Kidney (tissue), 14 donors: ENCODE results near the gene OR11H6. TPM values are rescaled to one million over a fixed set of nuclear protein-coding genes. Genes with fewer than 3 reads are reported as not detected.
A peak's percentile ranks its signal among the peaks of the same experiment; 100 is the strongest.
"Not testable (repeated sequence)": the region's sequence is repeated elsewhere in the genome, so short reads cannot be mapped to it uniquely, and the experiment has no call there.

ENCODE experiments used
- DNase-seq, 5 donors: peaks; one replicate each; pipeline ENCODE4 v3.0.0-alpha.2; 2013 to 2020
- FAIRE-seq: peaks from 2 replicates; lab custom pipeline; 2012; peaks lifted over from hg19 to GRCh38; lab: Jason Lieb, UNC
- H3K27ac ChIP-seq, 2 donors: one replicate each; pipeline ENCODE4 v1.7.0; 2013; ENCODE audit warnings: low read depth in 2 of 2, low read length in 2 of 2, inconsistent platforms in 1 of 2
- H3K27me3 ChIP-seq: one replicate; pipeline ENCODE4 v1.7.1; 2013; ENCODE audit warnings: low read length, inconsistent platforms; ENCODE audit not compliant: control insufficient read depth, insufficient read depth
- H3K36me3 ChIP-seq, 3 donors: one replicate each; pipeline versions ENCODE4 v1.7.0 to v1.7.1; 2013; ENCODE audit warnings: low read length in 3 of 3, control low read depth in 1 of 3, inconsistent platforms in 1 of 3; ENCODE audit not compliant: insufficient read depth in 3 of 3, control insufficient read depth in 2 of 3
- H3K4me1 ChIP-seq, 3 donors: one replicate each; pipeline versions ENCODE4 v1.7.0 to v1.7.1; 2013; ENCODE audit warnings: low read length in 3 of 3, inconsistent platforms in 1 of 3, low read depth in 1 of 3; ENCODE audit not compliant: control insufficient read depth in 2 of 3, insufficient read depth in 2 of 3
- H3K4me3 ChIP-seq, 3 donors: one replicate each; pipeline versions ENCODE4 v1.7.0 to v1.8.1; 2013; ENCODE audit warnings: low read length in 3 of 3, control low read depth in 1 of 3, inconsistent platforms in 1 of 3
- H3K9ac ChIP-seq, 3 donors: one replicate each; pipeline versions ENCODE4 v1.7.0 to v1.7.1; 2013; ENCODE audit warnings: low read length in 3 of 3, control low read depth in 1 of 3, inconsistent platforms in 1 of 3
- H3K9me3 ChIP-seq, 3 donors: one replicate each; pipeline versions ENCODE4 v1.7.0 to v1.7.1; 2013; ENCODE audit warnings: low read length in 3 of 3, control low read depth in 1 of 3, inconsistent platforms in 1 of 3; ENCODE audit not compliant: control insufficient read depth in 2 of 3, insufficient read depth in 1 of 3
- intact Hi-C: fragments of 100-400 bp; cut with DNase I; formaldehyde crosslinking; loops from one replicate; pipeline ENCODE4 v1.11.1; 2022
- polyA plus RNA-seq: library from polyadenylated mRNA; stranded (reverse); fragments of 350-450 nt; fragmentation: Illumina TruSeq; extraction: RNeasy Lipid Tissue Mini Kit (QIAGEN cat#74804); gene quantifications from one replicate; pipeline ENCODE4 v1.2.3, GENCODE V29; 2014; ENCODE audit warnings: low read depth, low replicate concordance; ENCODE audit not compliant: insufficient read depth
- total RNA-seq: library from RNA; stranded (reverse); fragmentation: NEBNext Ultra II Directional; extraction: Animal tissue kit (Norgen Biotek cat#: 25700); gene quantifications from one replicate; pipeline ENCODE4 v1.2.1, GENCODE V29; 2021
- TF ChIP-seq, protein P1 (sequence below): IDR thresholded peaks from 3 replicates; pipeline ENCODE4 v1.5.1; 2012; ENCODE audit warnings: mild to moderate bottlenecking, moderate library complexity, borderline replicate concordance; ENCODE audit not compliant: insufficient read depth; ENCODE audit errors: extremely low read depth
- donor health status: control.
- donor health status: control.
- donor health status: control.
- donor health status: control.
- donor health status: control.
- donor health status: DM: yes; HTN: yes; CAD: no.
- donor health status: Normal renal cell carcinoma (clear cell type).

The OR11H6 gene
- total and polyA plus RNA-seq, 2 donors from 2014 or later, result not detected

DNA sequence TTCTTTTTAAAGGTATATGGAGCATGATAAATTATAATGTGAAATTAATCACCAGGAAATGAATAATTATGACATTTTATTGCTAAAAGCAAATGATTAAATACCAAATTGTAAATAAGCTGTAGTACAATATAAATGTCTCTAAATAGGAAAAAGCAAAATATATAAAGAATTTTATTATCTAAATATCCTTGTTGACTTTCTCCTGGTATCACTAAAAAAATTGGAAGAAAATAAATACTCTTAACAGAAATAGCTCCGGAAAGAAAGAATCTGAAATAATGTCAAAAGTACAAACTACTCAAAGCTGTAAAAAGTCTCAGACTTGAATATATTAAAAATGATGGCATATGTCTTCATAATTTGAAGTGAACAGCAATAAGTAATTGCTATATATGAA lies 5.2 kb downstream of the OR11H6 start, which contains the start of gene OR11H7:
OR11H7 (plus strand) TSS at position 301 of the 400 bp plus-strand sequence.
- no peak within 1 kb of the TSS for H3K9ac ChIP-seq
- TF ChIP-seq, protein P1, sequence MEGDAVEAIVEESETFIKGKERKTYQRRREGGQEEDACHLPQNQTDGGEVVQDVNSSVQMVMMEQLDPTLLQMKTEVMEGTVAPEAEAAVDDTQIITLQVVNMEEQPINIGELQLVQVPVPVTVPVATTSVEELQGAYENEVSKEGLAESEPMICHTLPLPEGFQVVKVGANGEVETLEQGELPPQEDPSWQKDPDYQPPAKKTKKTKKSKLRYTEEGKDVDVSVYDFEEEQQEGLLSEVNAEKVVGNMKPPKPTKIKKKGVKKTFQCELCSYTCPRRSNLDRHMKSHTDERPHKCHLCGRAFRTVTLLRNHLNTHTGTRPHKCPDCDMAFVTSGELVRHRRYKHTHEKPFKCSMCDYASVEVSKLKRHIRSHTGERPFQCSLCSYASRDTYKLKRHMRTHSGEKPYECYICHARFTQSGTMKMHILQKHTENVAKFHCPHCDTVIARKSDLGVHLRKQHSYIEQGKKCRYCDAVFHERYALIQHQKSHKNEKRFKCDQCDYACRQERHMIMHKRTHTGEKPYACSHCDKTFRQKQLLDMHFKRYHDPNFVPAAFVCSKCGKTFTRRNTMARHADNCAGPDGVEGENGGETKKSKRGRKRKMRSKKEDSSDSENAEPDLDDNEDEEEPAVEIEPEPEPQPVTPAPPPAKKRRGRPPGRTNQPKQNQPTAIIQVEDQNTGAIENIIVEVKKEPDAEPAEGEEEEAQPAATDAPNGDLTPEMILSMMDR, result no peak
- FAIRE-seq, result peak; percentile 39

GRCh38 chr14:20235415-20235814 lies 11.9 kb downstream of the OR11H6 start:
- H3K9ac ChIP-seq, H3K9me3 ChIP-seq, H3K4me3 ChIP-seq, FAIRE-seq, H3K4me1 ChIP-seq, H3K27me3 ChIP-seq, H3K27ac ChIP-seq, H3K36me3 ChIP-seq, DNase-seq, intact Hi-C loops: not testable (repeated sequence)

More for the DNA sequence above, 5.2 kb downstream of the OR11H6 start, which contains the start of gene OR11H7:
- Histone ChIP-seq H3K9me3 (peaks cover 0 to 9% (median 4%) of the 10 kb centered on the region in 3 donors), H3K27me3 (no peaks in the 10 kb centered on the region), H3K4me3 (no peak within 1 kb of the TSS), H3K4me1 (no peaks in the 10 kb centered on the region), H3K27ac (no peak within 1 kb of the TSS), H3K36me3 (no peaks in the 10 kb centered on the region)
- DNase-seq, result no peak
- intact Hi-C loops, result no loop called here

GRCh38 chr14:20247646-20248246 lies 24.2 kb downstream of the OR11H6 start:
- H3K9me3 ChIP-seq, result peaks cover 0 to 9% (median 2%) of the 10 kb centered on the region in 3 donors
- no peak overlapping the region for H3K4me3 ChIP-seq
- no peak overlapping the region for H3K9ac ChIP-seq
- TF ChIP-seq, protein P1, result no peak
- H3K36me3 ChIP-seq, result no peaks in the 10 kb centered on the region
- DNase-seq (no peak), FAIRE-seq (no peak)
- intact Hi-C loops, result no loop called here
- no peaks in the 10 kb centered on the region for H3K4me1 ChIP-seq
- H3K27me3 ChIP-seq, result no peaks in the 10 kb centered on the region
- no peak overlapping the region for H3K27ac ChIP-seq

GRCh38 chr14:20262642-20263128 lies 39.2 kb downstream of the OR11H6 start:
- Histone ChIP-seq H3K9ac (no peak overlapping the region), H3K4me3 (no peak overlapping the region), H3K27me3 (no peaks in the 10 kb centered on the region), H3K9me3 (no peaks in the 10 kb centered on the region), H3K36me3 (no peaks in the 10 kb centered on the region), H3K4me1 (no peaks in the 10 kb centered on the region), H3K27ac (no peak overlapping the region)
- intact Hi-C loops, result no loop called here
- FAIRE-seq (no peak), DNase-seq (no peak)
- TF ChIP-seq, protein P1, result no peak

GRCh38 chr14:20264361-20264760 lies 40.9 kb downstream of the OR11H6 start:
- FAIRE-seq, H3K27me3 ChIP-seq, DNase-seq, H3K9me3 ChIP-seq, H3K36me3 ChIP-seq, H3K4me3 ChIP-seq, H3K4me1 ChIP-seq, H3K27ac ChIP-seq, H3K9ac ChIP-seq, intact Hi-C loops: not testable (repeated sequence)
